SK-N-SH (cell line): ENCODE measurements around the gene DENND1A. TPM values are rescaled to one million over a fixed set of nuclear protein-coding genes. Genes with fewer than 3 reads are reported as not detected.

Experiments
- CTCF ChIA-PET: fragments of 300-600, 350-600 bp; formaldehyde crosslinking; extraction: SDS; loops from one replicate; lab custom pipeline; 2021; lab: Yijun Ruan, JAX
- POLR2A ChIA-PET: fragments of 350-600 bp; sonication (Branson Sonifier 250); formaldehyde crosslinking; extraction: SDS; loops from one replicate; lab custom pipeline; 2020; ENCODE audit warnings: antibody characterized with exemption, inconsistent platforms; lab: Yijun Ruan, JAX
- DNase-seq: peaks from one replicate; pipeline ENCODE4 v3.0.0; 2012
- H2AFZ ChIP-seq: fragments of 200-600 bp; sonication (generic); 2 replicates; pipeline ENCODE4 v1.8.1; 2016; ENCODE audit warnings: antibody characterized with exemption, mild to moderate bottlenecking, low read depth
- H3F3A ChIP-seq: fragments of 200-600 bp; sonication (generic); replicated peaks from 2 replicates; pipeline ENCODE3; 2016; ENCODE audit warnings: antibody characterized with exemption, mild to moderate bottlenecking; ENCODE audit not compliant: insufficient read depth
- H3K27ac ChIP-seq, 2 experiments: fragments of 200-500 bp in 1 of 2; fragments of 200-600 bp in 1 of 2; sonication (Bioruptor generic) in 1 of 2; sonication (generic), shearing (Covaris generic) in 1 of 2; 2 replicates each; pipeline versions ENCODE4 v1.5.1 to v1.6.1; 2014 to 2016; ENCODE audit warnings: low read depth in 2 of 2, inconsistent platforms in 1 of 2, low read length in 1 of 2, mild to moderate bottlenecking in 1 of 2, mixed read lengths in 1 of 2
- H3K27me3 ChIP-seq: fragments of 200-600 bp; sonication (generic), shearing (Covaris generic); 2 replicates; pipeline ENCODE4 v1.6.1; 2016; ENCODE audit warnings: mixed run types; ENCODE audit not compliant: insufficient read depth
- H3K36me3 ChIP-seq, 2 experiments: fragments of 200-500 bp in 1 of 2; fragments of 200-600 bp in 1 of 2; sonication (Bioruptor generic) in 1 of 2; sonication (generic) in 1 of 2; replicated peaks in 1 of 2; 2 replicates each; pipeline versions ENCODE3 to v1.5.1; 2014 to 2016; ENCODE audit warnings: low read length in 1 of 2, mild to moderate bottlenecking in 1 of 2; ENCODE audit not compliant: insufficient read depth in 2 of 2, control insufficient read depth in 1 of 2
- H3K4me1 ChIP-seq, 2 experiments: fragments of 200-500 bp in 1 of 2; fragments of 200-600 bp in 1 of 2; sonication (Bioruptor generic) in 1 of 2; sonication (generic), shearing (Covaris generic) in 1 of 2; 2 replicates each; pipeline versions ENCODE4 v1.5.1 to v1.6.1; 2014 to 2016; ENCODE audit warnings: low read depth in 1 of 2, low read length in 1 of 2, mixed run types in 1 of 2; ENCODE audit not compliant: insufficient read depth in 2 of 2, control insufficient read depth in 1 of 2
- H3K4me2 ChIP-seq: fragments of 200-600 bp; sonication (generic), shearing (Covaris generic); 2 replicates; pipeline ENCODE4 v1.6.1; 2017; ENCODE audit warnings: mixed run types
- H3K4me3 ChIP-seq, 2 experiments: fragments of 200-500 bp in 1 of 2; fragments of 200-600 bp in 1 of 2; sonication (Bioruptor generic) in 1 of 2; sonication (generic), shearing (Covaris generic) in 1 of 2; 2 replicates each; pipeline versions ENCODE4 v1.5.1 to v1.8.1; 2014 to 2016; ENCODE audit warnings: low read depth in 2 of 2, inconsistent platforms in 1 of 2, low read length in 1 of 2, mild to moderate bottlenecking in 1 of 2, mixed read lengths in 1 of 2, moderate library complexity in 1 of 2
- H3K79me2 ChIP-seq: fragments of 200-600 bp; sonication (generic); 2 replicates; pipeline ENCODE4 v1.8.1; 2017; ENCODE audit warnings: mild to moderate bottlenecking; ENCODE audit not compliant: insufficient read depth
- H3K9ac ChIP-seq: fragments of 200-600 bp; sonication (generic); 2 replicates; pipeline ENCODE4 v1.6.1; 2017; ENCODE audit warnings: mixed run types
- H3K9me2 ChIP-seq: fragments of 200-600 bp; sonication (generic); 2 replicates; pipeline ENCODE4 v1.6.1; 2017; ENCODE audit warnings: mixed run types
- H3K9me3 ChIP-seq: fragments of 200-600 bp; sonication (generic); 2 replicates; pipeline ENCODE4 v1.6.1; 2017; ENCODE audit warnings: mixed run types, mild to moderate bottlenecking, moderate library complexity
- H4K20me1 ChIP-seq: fragments of 200-600 bp; sonication (generic); 2 replicates; pipeline ENCODE4 v1.6.1; 2017; ENCODE audit warnings: mild to moderate bottlenecking, mixed run types; ENCODE audit not compliant: insufficient read depth
- CHD2 ChIP-seq: fragments of 150-350 bp; IDR thresholded peaks from 2 replicates; pipeline ENCODE4 v1.6.1; 2018; ENCODE audit warnings: low read length; ENCODE audit not compliant: partially characterized antibody
- ELF1 ChIP-seq: IDR thresholded peaks from 2 replicates; pipeline ENCODE4 v1.4.0; 2012
- EZH2phosphoT487 ChIP-seq: fragments of 200-600 bp; sonication (generic); IDR thresholded peaks from 2 replicates; pipeline ENCODE4 v1.6.1; 2017; ENCODE audit warnings: low read depth, mixed run types, mild to moderate bottlenecking, antibody characterized with exemption, moderate library complexity, borderline replicate concordance
- FOXM1 ChIP-seq: IDR thresholded peaks from 2 replicates; pipeline ENCODE4 v1.4.0; 2012; ENCODE audit warnings: low read depth, mild to moderate bottlenecking
- GABPA ChIP-seq: IDR thresholded peaks from 2 replicates; pipeline ENCODE4 v1.4.0; 2012; ENCODE audit warnings: low read depth, mild to moderate bottlenecking
- IRF3 ChIP-seq: fragments of 150-350 bp; IDR thresholded peaks from 2 replicates; pipeline ENCODE4 v1.6.1; 2016; ENCODE audit warnings: mild to moderate bottlenecking, low read depth, low read length
- JUND ChIP-seq: IDR thresholded peaks from 2 replicates; pipeline ENCODE4 v1.4.0; 2012
- MAX ChIP-seq: IDR thresholded peaks from 2 replicates; pipeline ENCODE4 v1.4.0; 2012; ENCODE audit warnings: low read depth
- MXI1 ChIP-seq: IDR thresholded peaks from 2 replicates; pipeline ENCODE4 v1.6.1; 2012; ENCODE audit warnings: mild to moderate bottlenecking, low read depth, low read length, improper control_type of control experiment
- PBX3 ChIP-seq: IDR thresholded peaks from 2 replicates; pipeline ENCODE4; 2012
- POLR2AphosphoS5 ChIP-seq: IDR thresholded peaks from 2 replicates; pipeline ENCODE4 v1.6.1; 2012; ENCODE audit warnings: low read depth, low read length
- RCOR1 ChIP-seq: fragments of 150-350 bp; IDR thresholded peaks from 2 replicates; pipeline ENCODE4 v1.6.1; 2017; ENCODE audit warnings: antibody characterized with exemption, low read length
- RXRA ChIP-seq: IDR thresholded peaks from 2 replicates; pipeline ENCODE4 v1.4.0; 2012; ENCODE audit warnings: low read depth, mild to moderate bottlenecking, borderline replicate concordance
- SIN3A ChIP-seq: IDR thresholded peaks from 2 replicates; pipeline ENCODE4 v1.6.1; 2012; ENCODE audit warnings: low read depth, mild to moderate bottlenecking, low read length, moderate library complexity, borderline replicate concordance
- SMC3 ChIP-seq: IDR thresholded peaks from 2 replicates; pipeline ENCODE4 v1.6.1; 2012; ENCODE audit warnings: low read depth, low read length, improper control_type of control experiment
- TAF1 ChIP-seq: IDR thresholded peaks from 2 replicates; pipeline ENCODE4 v1.6.1; 2012; ENCODE audit warnings: low read depth, mild to moderate bottlenecking, low read length, moderate library complexity, borderline replicate concordance
- TCF12 ChIP-seq: IDR thresholded peaks from 2 replicates; pipeline ENCODE4 v1.4.0; 2012
- TEAD4 ChIP-seq: IDR thresholded peaks from 2 replicates; pipeline ENCODE4 v1.4.0; 2012; ENCODE audit warnings: mild to moderate bottlenecking, borderline replicate concordance; ENCODE audit not compliant: insufficient read depth
- YY1 ChIP-seq: IDR thresholded peaks from 2 replicates; pipeline ENCODE4 v1.4.0; 2012; ENCODE audit warnings: low read depth, mild to moderate bottlenecking
- whole genome bisulfite sequencing: methylation state at CpG from one replicate; pipeline ENCODE4 v1.1.6; 2017; ENCODE audit warnings: low lambda C conversion rate; 5-methylcytosine and 5-hydroxymethylcytosine counted together
- polyA plus RNA-seq, 3 experiments: library from polyadenylated mRNA; depleted of rRNA; stranded (reverse); fragments of >200 nt; gene quantifications; 2 replicates each; pipeline ENCODE4 v1.2.3, GENCODE V29; 2012
- TF ChIP-seq, protein P1 (sequence below): fragments of 150-350 bp; IDR thresholded peaks from 2 replicates; pipeline ENCODE4 v1.6.1; 2017; ENCODE audit warnings: antibody characterized with exemption, low read length, low read depth, borderline replicate concordance

The DENND1A gene
- polyA plus RNA-seq, 1 of the 3 experiments (the other 2 are of a cell fraction) = 25.4 TPM

DNA sequence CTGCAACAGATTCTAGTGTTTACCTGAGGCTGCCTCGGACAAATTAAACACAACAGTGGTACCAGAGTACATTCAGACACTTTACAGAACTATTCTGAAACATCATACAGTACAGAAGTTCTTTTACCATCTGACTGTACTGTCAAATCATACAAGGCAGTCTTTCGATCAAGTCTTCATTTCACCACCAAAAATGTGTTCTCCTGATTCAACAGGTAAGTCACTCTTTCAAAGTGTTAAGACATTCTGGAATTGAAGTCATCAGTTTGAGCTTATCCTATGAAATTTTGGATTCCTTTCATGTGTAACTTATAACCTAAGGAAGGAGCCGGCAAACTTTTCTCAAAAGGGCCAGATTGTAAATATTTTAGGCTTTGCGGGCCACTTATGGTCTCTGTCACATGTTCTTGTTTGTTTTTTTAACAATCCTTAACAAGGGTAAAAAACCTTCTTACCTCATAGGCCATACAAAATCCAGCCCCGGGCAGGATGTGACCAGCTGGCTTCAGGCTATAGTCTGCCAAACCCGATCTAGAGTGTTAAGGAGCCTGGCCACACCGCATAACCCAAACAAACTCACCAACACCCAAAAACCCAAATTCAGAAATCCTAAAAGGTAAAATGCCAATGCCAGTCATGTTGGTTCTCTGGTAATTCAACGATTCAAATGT is 151.6 kb downstream of the DENND1A start:
- no peak for DNase-seq
- Histone ChIP-seq H3K27me3 (no peaks in the 10 kb centered on the region), H3F3A (no peaks in the 10 kb centered on the region), H3K27ac (no peak overlapping the region), H2AFZ (no peak overlapping the region), H3K9ac (no peak overlapping the region), H3K4me1 (peaks cover 0 to 8% of the 10 kb centered on the region in 2 experiments; a peak in 1 of 4 replicates), H3K9me2 (no peaks in the 10 kb centered on the region), H3K79me2 (no peaks in the 10 kb centered on the region), H3K9me3 (no peaks in the 10 kb centered on the region), H3K36me3 (no peaks in the 10 kb centered on the region), H3K4me2 (no peak overlapping the region), H4K20me1 (no peaks in the 10 kb centered on the region), H3K4me3 (no peak overlapping the region)
- ChIA-PET CTCF (no interaction called here), POLR2A (no interaction called here)
- TF ChIP-seq EZH2phosphoT487 (no peak), TEAD4 (no peak), RCOR1 (no peak), MXI1 (no peak), GABPA (no peak), POLR2AphosphoS5 (no peak)
- 89% methylated on average over 8 of the region's 8 CpGs for WGBS

GRCh38 chr9:123776708-123777537 is 153.0 kb downstream of the DENND1A start:
- peaks cover 0 to 8% of the 10 kb centered on the region in 2 experiments; a peak in 1 of 4 replicates for H3K4me1 ChIP-seq
- H3K4me2 ChIP-seq = no peak overlapping the region
- H4K20me1 ChIP-seq = no peaks in the 10 kb centered on the region
- no peaks in the 10 kb centered on the region for H3K79me2 ChIP-seq
- no peak overlapping the region for H3K4me3 ChIP-seq
- no peaks in the 10 kb centered on the region for H3K9me2 ChIP-seq
- ChIA-PET CTCF (interaction anchor here (0.6 kb wide), 1 partner anchor 12 kb away, joined by 3 read pairs; no protein-coding TSS in a partner anchor), POLR2A (no interaction called here)
- WGBS = 82% methylated on average over 7 of the region's 7 CpGs
- no peak overlapping the region for H2AFZ ChIP-seq
- no peaks in the 10 kb centered on the region for H3F3A ChIP-seq
- no peaks in the 10 kb centered on the region for H3K36me3 ChIP-seq
- DNase-seq = no peak
- no peaks in the 10 kb centered on the region for H3K9me3 ChIP-seq
- H3K27me3 ChIP-seq = no peaks in the 10 kb centered on the region
- H3K27ac ChIP-seq = no peak overlapping the region
- no peak overlapping the region for H3K9ac ChIP-seq
- TF ChIP-seq GABPA (no peak), FOXM1 (no peak), TEAD4 (no peak), MAX (no peak), SMC3 (no peak), CHD2 (no peak), RCOR1 (no peak), MXI1 (no peak), RXRA (no peak), SIN3A (no peak), JUND (no peak), TCF12 (no peak), EZH2phosphoT487 (no peak), PBX3 (no peak), POLR2AphosphoS5 (no peak), TAF1 (no peak), IRF3 (no peak), YY1 (no peak), ELF1 (no peak)
- TF ChIP-seq, protein P1, sequence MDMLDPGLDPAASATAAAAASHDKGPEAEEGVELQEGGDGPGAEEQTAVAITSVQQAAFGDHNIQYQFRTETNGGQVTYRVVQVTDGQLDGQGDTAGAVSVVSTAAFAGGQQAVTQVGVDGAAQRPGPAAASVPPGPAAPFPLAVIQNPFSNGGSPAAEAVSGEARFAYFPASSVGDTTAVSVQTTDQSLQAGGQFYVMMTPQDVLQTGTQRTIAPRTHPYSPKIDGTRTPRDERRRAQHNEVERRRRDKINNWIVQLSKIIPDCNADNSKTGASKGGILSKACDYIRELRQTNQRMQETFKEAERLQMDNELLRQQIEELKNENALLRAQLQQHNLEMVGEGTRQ = no peak
